ENCODE measurements around the gene RBBP9. TPM values are rescaled to one million over a fixed set of nuclear protein-coding genes. Genes with fewer than 3 reads are reported as not detected.
"Not testable (repeated sequence)": the region's sequence is repeated elsewhere in the genome, so short reads cannot be mapped to it uniquely, and the experiment has no call there.

RBBP9 gene
- 10 to 100 TPM; 10.4 to 12.6 TPM for total RNA-seq
- long read RNA-seq, transcript RBBP9-201 (5 exons, 3,861 nt): major isoform, 5 of 6 reads
- long read RNA-seq, partial matches to known transcripts: 0 of 6 reads
- long read RNA-seq, other reads (novel, unspliced or antisense): 1 of 6 reads

DNA sequence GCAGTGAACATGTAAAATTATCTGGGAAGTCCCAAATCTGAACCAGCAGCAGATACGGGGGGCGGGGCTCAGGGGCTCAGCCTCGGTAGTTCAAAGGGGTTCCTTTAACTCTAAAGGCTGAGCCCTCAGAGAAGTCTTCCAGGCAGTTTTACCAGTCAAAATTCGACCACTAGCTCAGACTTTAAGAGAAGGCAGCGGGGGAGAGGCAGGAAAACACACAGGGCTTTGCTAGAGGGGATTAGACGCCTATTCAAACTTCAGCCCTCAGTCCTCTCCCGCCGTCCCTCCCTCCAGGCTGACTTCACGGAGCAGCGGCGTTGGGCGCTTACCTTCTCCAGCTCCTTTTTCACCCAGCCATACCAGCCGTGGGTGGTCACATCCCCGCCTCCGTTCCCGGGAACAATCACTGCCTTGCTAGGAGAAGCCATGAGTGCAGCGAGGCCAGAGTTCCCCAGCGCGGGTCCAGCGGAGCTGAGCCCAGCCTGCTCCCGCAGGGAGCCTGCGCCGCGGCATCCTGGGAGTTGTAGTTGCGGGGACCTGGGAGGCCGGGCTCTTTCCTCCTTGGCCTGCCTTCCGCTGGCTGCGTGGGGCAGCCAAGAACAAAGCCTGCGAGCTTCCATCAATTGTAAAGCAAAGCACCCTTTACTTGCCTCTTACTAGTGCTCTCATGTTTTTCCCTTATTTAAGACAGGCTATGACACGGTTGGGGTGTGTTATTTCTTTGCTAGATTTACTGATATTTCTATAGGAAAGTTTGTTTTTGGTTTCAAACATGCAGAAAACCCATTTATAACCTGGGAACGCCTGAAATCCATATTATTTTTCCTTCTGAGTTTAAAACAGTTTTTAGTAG is at the start of gene RBBP9:
Gene RBBP9, minus strand, starts transcription at position 486 of the 853 bp plus-strand sequence. Its CDS starts 58 bp downstream, at position 428.
- DNase-seq: peak; percentile 84 to 90
- peak; percentile 100 for ATAC-seq
- intact Hi-C loops (cut with DNase I, micrococcal nuclease): no loop called here

DNA sequence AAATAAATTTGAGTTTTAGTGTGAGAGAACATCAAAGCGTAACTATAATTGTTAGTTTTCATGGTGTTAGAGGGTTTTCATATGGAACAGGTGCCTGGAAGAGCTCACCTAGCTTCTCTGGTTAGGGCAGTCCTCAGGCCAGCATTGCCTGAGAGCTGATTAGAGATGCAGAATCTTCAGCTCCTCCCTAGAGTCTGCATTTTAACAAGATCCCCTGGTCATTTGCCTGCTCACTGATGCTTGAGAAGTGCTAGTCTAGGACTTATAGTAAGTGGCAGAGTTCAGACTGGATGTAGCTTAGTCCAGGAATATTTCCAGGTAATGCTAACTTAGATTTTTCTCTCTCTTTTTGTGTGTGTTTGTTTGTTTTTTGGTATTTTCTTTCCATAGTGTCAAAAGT is 48.5 kb upstream of the RBBP9 start:
- intact Hi-C loops (cut with DNase I, micrococcal nuclease): no loop called here
- no peak for ATAC-seq
- no peak for DNase-seq

GRCh38 chr20:18543932-18544331 is 46.9 kb upstream of the RBBP9 start:
- peak; percentile 41 to 54 for DNase-seq
- peak; percentile 84 for ATAC-seq
- intact Hi-C loops (cut with DNase I, micrococcal nuclease): no loop called here

DNA sequence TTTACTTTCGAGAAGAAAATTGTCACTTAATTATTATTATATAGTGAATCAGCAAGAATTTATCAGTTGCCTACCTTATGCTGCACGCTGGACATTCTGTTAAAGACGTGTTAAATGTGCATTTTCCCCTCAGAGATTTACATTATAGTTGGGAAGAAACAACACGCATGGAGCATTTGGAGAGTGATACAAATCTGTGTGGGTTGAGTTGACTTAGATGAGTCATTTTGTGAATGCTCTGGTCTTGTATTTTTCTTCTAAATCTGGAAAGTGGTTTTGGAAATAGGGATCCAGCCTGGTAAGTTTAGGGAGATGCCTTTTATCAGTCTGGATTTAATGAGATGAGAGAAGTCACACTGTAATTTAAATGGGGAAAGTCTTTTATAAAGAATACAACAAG is 46.2 kb upstream of the RBBP9 start:
- DNase-seq: no peak
- no peak for ATAC-seq
- intact Hi-C loops (cut with DNase I, micrococcal nuclease): no loop called here

DNA sequence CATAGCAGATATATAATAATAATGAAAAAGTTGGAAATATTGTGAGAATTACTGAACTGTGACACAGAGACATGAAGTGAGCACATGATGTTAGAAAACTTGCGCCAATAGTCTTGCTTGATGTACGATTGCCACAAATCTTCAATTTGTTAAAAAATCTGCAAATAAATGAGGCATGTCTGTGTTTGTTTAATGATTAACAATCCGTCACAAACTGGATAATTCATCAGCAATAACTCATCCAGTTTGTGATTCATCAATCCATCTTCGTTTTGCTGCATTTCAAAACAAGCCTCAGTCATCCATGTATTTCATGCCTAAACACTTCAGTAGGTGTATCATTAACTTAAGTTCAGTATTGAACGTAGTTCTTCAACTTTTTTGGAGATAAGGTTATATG is 44.7 kb upstream of the RBBP9 start:
- intact Hi-C loops (cut with DNase I, micrococcal nuclease): no loop called here
- ATAC-seq (no peak), DNase-seq (no peak)

- no peak for ATAC-seq
- intact Hi-C loops (cut with DNase I, micrococcal nuclease): no loop called here
- DNase-seq: no peak
These were observed 40.6 kb upstream of the RBBP9 start for GRCh38 chr20:18537651-18538050.

DNA sequence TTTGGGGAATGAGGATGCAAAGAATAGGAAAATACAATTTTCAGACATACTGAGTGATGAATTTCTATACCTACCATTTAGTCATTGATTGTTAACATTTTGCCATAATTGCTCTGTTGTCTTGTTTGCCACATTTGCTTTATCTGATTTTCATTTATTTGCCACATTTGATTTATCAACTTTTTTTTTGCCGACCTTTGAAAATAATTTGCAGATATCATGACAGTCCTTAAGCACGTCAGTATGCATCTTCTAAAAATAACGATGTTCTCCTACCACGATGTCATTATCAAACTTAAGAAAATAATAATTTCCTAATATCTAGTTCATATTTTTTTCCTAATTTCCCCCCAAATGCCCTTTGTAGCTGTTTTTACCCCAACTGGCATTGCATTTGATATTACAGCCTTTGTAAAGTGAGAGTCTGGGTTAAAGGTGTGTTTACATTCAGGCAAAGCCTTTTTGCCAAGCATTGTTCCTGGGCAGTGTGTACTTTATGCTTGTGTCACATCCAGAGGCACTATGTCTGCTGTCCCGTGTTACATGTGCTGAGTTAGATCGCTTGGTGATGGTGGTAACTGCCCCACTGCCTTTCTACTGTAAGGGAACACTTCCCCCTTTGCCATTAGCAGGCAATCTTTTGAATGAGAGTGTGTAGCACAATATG is 37.1 kb upstream of the RBBP9 start:
- no peak for DNase-seq
- peak; percentile 68 for ATAC-seq
- intact Hi-C loops (cut with DNase I, micrococcal nuclease): no loop called here

GRCh38 chr20:18533491-18533890 is 36.5 kb upstream of the RBBP9 start:
- intact Hi-C loops (cut with DNase I, micrococcal nuclease): no loop called here
- no peak for DNase-seq

GRCh38 chr20:18532626-18533025 is 35.6 kb upstream of the RBBP9 start:
- ATAC-seq (no peak), DNase-seq (no peak)
- intact Hi-C loops (cut with DNase I, micrococcal nuclease): no loop called here

More at GRCh38 chr20:18533491-18533890, 36.5 kb upstream of the RBBP9 start:
- no peak for ATAC-seq

DNA sequence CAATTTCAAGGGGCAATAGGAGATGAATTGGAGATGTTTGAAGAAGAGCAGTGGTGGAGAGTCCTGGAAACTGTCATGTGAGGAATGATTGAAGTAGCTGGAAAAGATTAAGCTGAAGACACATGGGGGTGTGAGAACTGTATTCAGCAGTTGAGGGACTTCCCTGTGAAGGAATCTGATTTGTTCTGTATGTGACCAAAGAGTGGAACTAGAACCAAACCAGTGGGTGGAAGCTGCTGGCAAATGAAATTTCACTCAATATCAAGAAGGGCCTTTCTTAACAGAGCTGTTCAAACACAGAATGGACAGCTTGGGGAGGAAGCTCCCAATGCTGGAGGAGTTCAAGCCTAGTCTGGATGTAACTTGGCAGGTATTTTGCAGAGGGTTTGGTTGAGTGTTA is 32.0 kb upstream of the RBBP9 start:
- DNase-seq: no peak
- ATAC-seq: no peak
- intact Hi-C loops (cut with DNase I, micrococcal nuclease): no loop called here

DNA sequence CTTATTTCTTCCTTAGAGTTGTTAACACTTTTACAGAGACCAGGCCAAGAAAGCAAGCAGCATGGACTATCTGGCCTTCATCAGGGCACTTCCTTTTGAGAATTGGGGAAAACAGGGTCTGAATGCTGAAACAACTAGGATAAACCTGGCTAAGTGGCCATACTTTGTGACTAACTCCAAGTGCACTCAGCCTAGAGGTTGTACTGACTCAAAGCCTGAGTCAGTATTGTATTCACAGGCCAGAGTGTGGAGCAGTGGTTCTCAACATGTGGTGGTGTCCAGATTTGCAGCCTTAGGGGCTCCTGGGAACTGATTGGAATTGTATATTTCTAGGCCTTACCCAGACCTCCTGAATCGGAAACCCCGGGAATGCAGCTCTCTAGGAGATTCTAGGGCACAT is 30.8 kb upstream of the RBBP9 start:
- DNase-seq (no peak), ATAC-seq (no peak)
- intact Hi-C loops (cut with DNase I, micrococcal nuclease): no loop called here

GRCh38 chr20:18527339-18527738 is 30.3 kb upstream of the RBBP9 start:
- intact Hi-C loops (cut with DNase I, micrococcal nuclease): no loop called here
- DNase-seq (no peak), ATAC-seq (no peak)

- ATAC-seq; intact Hi-C loops (cut with DNase I, micrococcal nuclease); DNase-seq: not testable (repeated sequence)
These were observed 29.7 kb upstream of the RBBP9 start for GRCh38 chr20:18526761-18527160.

GRCh38 chr20:18524646-18525045 is 27.6 kb upstream of the RBBP9 start:
- DNase-seq: no peak
- intact Hi-C loops (cut with DNase I, micrococcal nuclease): no loop called here
- ATAC-seq: no peak

GRCh38 chr20:18523066-18523465 is 26.0 kb upstream of the RBBP9 start:
- intact Hi-C loops (cut with DNase I, micrococcal nuclease): no loop called here

GRCh38 chr20:18522066-18522465 is 25.0 kb upstream of the RBBP9 start:
- ATAC-seq; DNase-seq; intact Hi-C loops (cut with DNase I, micrococcal nuclease): not testable (repeated sequence)

More at GRCh38 chr20:18523066-18523465, 26.0 kb upstream of the RBBP9 start:
- no peak for ATAC-seq
- DNase-seq: no peak

GRCh38 chr20:18515973-18516372 is 18.9 kb upstream of the RBBP9 start:
- ATAC-seq (no peak), DNase-seq (no peak)
- intact Hi-C loops (cut with DNase I, micrococcal nuclease): no loop called here

DNA sequence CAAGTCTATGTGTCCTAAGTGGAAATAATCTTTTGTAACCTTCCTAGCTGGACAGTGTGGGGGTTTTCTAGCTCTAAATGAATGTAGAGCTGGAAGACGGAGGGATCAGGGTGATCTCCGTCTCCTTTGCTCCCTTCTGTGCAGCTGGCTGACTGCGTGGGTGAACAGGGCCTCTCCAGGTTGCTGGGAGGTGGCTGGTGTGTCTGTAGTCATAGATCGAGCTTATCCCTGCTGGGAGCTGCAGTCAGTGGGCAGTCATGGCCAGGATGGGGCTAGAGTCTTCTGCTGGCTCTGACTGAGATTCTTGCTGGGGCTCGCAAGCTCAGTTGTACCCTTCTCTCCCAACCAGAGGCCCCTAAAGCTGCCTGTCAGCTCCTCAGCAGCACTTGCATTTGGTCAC is 17.1 kb upstream of the RBBP9 start:
- ATAC-seq (no peak), DNase-seq (no peak)
- intact Hi-C loops (cut with DNase I, micrococcal nuclease): no loop called here

DNA sequence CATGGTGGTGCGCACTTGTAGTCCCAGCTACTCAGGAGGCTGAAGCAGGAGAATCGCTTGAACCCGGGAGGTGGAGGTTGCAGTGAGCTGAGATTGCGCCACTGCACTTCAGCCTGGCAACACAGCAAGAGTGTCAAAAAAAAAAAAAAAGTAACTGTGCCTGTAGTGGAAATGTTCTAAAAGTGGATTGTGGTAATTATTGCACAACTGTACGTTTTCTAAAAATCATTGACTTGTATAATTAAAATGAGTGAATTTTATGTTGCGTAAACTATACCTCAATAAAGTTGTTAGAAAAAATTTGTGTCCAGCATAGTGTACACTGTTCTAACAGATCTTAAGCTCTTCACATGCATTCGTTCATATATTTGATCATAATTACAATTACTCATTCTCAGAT is 16.2 kb upstream of the RBBP9 start:
- intact Hi-C loops (cut with DNase I, micrococcal nuclease): no loop called here
- ATAC-seq (no peak), DNase-seq (no peak)

GRCh38 chr20:18511571-18511970 is 14.5 kb upstream of the RBBP9 start:
- DNase-seq (no peak), ATAC-seq (no peak)
- intact Hi-C loops (cut with DNase I, micrococcal nuclease): no loop called here

Measured in left colon (tissue), 2 donors.